Thyroid gland (tissue), 4 donors: ENCODE measurements around the gene APC2. TPM values are rescaled to one million over a fixed set of nuclear protein-coding genes. Genes with fewer than 3 reads are reported as not detected.

ENCODE experiments used
- DNase-seq, 2 donors: peaks; one replicate each; pipeline ENCODE4 v3.0.0-alpha.2; 2019
- H3K27ac ChIP-seq, 3 donors: fragments of 200-600 bp; sonication (generic); 1 replicate in 2 of 3; 2 replicates in 1 of 3; pipeline ENCODE4 v1.5.1; 2016 to 2019; ENCODE audit warnings: mild to moderate bottlenecking in 1 of 3, moderate library complexity in 1 of 3
- H3K27me3 ChIP-seq: fragments of 200-600 bp; sonication (generic); one replicate; pipeline ENCODE4 v1.5.1; 2019
- H3K36me3 ChIP-seq, 2 donors: fragments of 200-600 bp; sonication (generic); one replicate each; pipeline ENCODE4 v1.5.1; 2016 to 2019
- H3K4me1 ChIP-seq, 2 donors: fragments of 200-600 bp; sonication (generic); one replicate each; pipeline ENCODE4 v1.5.1; 2017 to 2019
- H3K4me3 ChIP-seq, 3 donors: fragments of 200-600 bp; sonication (generic); replicated peaks in 1 of 3; 1 replicate in 2 of 3; 2 replicates in 1 of 3; pipeline ENCODE4 v1.5.1; 2016; ENCODE audit warnings: mild to moderate bottlenecking in 1 of 3
- H3K9me3 ChIP-seq: fragments of 200-600 bp; sonication (generic); one replicate; pipeline ENCODE4 v1.5.1; 2017
- CTCF ChIP-seq, 6 experiments: fragments of 200-600 bp in 3 of 6; fragments of 450-650 bp in 3 of 6; sonication (generic) in 3 of 6; IDR thresholded peaks; one replicate each; pipeline ENCODE4 v1.5.1; 2016 to 2019; ENCODE audit warnings: antibody characterized with exemption in 6 of 6, mild to moderate bottlenecking in 2 of 6, inconsistent platforms in 1 of 6, moderate library complexity in 1 of 6
- POLR2A ChIP-seq, 2 donors: fragments of 450-650 bp; IDR thresholded peaks; one replicate each; pipeline ENCODE4 v1.6.1; 2017; ENCODE audit warnings: antibody characterized with exemption in 2 of 2, mild to moderate bottlenecking in 2 of 2, moderate library complexity in 1 of 2
- WGBS, 2 donors: methylation state at CpG; one replicate each; pipeline ENCODE4 v1.1.5; 2017; 5-methylcytosine and 5-hydroxymethylcytosine counted together
- intact Hi-C: fragments of 100-400 bp; cut with DNase I; formaldehyde crosslinking; loops from one replicate; pipeline ENCODE4 v1.15.1; 2023
- total RNA-seq, 4 donors: library from RNA; depleted of rRNA; stranded (reverse); fragments of >200 nt; gene quantifications; one replicate each; pipeline ENCODE4 v1.2.3, GENCODE V29; 2016

The APC2 gene
- total RNA-seq, 4 donors from 2014 or later: under 0.01 to 0.20 (median 0.08) TPM; not detected in 1

DNA sequence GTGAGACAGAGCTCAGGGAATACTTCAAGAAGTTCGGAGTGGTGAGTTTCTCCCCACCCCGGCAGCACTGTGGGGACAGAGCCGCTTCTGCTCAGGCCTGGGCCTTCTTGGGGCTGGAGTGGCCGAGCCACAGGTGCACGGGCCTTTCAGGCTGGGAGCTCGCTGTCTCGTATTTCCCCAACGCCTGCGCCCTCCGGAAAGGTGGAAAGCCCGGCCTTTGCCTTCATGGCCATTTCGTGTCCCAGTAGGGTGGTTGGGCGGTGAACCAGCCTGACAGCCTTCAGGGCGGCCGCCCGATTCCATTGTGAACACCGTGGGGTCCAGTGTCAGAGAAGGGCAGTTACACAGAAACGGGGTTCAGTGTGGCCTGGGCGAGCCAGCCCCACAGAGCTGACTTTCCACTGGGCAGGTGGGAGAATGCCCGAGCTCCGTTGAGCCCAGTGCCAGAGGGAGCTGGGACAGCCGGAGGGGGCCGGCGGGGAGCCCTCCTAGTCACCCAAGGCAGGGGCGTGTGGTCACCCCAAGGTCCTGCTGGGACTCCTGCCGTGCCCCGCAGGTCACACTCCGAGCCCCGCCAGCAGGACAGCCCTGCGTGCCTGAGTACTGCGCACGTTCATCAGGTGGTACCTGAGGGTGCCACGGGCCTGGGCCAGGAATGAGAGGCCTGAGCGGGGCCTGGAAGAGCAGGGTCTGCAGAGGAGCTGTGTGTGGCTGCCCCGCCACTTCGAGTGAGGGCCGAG, 28.5 kb upstream of the APC2 start:
- 94% methylated on average over 21 to 29 of the region's 37 CpGs for WGBS, 2 donors
- H3K9me3 ChIP-seq: no peaks in the 10 kb centered on the region
- H3K4me3 ChIP-seq: no peak overlapping the region
- TF ChIP-seq POLR2A (IDR thresholded peaks at IDR 0.05) (no peak), CTCF (IDR thresholded peaks at IDR 0.05) (no peak)
- DNase-seq: no peak
- no peak overlapping the region for H3K27ac ChIP-seq
- intact Hi-C loops: no loop called here
- H3K27me3 ChIP-seq: no peaks in the 10 kb centered on the region
- H3K4me1 ChIP-seq: peaks cover 11 to 13% of the 10 kb centered on the region in 2 donors
- peaks cover 58% of the 10 kb centered on the region in 2 donors for H3K36me3 ChIP-seq

DNA sequence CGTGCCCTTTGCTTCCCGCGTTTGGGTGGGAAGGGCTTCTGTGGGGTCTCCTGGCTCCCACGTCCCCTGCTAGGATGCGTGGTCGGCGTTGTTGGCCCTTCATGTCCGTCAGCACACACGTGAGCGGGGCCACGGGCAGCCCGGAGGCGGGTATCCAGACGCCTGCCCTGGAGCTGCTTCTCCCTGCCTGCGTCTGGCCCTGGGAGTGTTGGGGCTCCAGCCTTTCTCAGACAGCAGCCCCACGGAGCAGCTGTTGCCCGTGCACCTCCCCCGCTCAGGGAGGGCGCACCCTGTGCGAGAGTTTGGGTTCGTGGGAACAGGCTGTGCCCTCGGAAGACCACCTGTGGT, 28.0 kb upstream of the APC2 start:
- 90 to 91% methylated on average over 11 to 17 of the region's 22 CpGs for WGBS, 2 donors
- Histone ChIP-seq H3K9me3 (no peaks in the 10 kb centered on the region), H3K27me3 (no peaks in the 10 kb centered on the region), H3K27ac (no peak overlapping the region), H3K4me3 (no peak overlapping the region), H3K4me1 (peaks cover 5 to 7% of the 10 kb centered on the region in 2 donors), H3K36me3 (peaks cover 58% of the 10 kb centered on the region in 2 donors)
- DNase-seq: no peak
- intact Hi-C loops: no loop called here
- no peak for TF ChIP-seq POLR2A (IDR thresholded peaks at IDR 0.05)

- Histone ChIP-seq H3K9me3 (no peaks in the 10 kb centered on the region), H3K4me1 (peaks cover under 1 to 3% of the 10 kb centered on the region in 2 donors), H3K27me3 (no peaks in the 10 kb centered on the region), H3K27ac (no peak overlapping the region), H3K4me3 (no peak overlapping the region), H3K36me3 (peaks cover 58% of the 10 kb centered on the region in 2 donors)
- intact Hi-C loops: no loop called here
- 84 to 91% methylated on average over 16 of the region's 16 CpGs for WGBS, 2 donors
- no peak for DNase-seq
- no peak for TF ChIP-seq CTCF (IDR thresholded peaks at IDR 0.05)
- no peak for TF ChIP-seq POLR2A (IDR thresholded peaks at IDR 0.05)
These were observed 27.6 kb upstream of the APC2 start for GRCh38 chr19:1422360-1422759.

DNA sequence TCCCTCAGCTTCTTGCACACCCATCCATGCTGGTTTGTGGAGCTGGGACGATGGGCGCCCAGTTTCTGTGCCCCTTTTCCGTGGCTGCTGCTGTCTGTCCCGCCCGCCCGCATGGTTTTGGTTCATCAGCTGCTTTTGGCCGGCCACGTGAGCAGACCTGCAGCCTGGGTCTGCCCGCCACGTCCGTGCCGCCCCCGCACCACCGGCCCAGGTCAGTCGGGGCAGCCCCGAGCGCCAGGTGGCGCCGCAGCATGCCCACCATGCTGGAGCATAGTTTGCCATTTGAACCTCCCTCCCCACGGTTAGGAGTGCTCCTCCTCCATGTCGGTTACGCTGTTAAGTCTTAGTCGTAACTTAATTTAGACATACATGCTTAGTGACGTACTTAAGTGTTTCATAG, 27.0 kb upstream of the APC2 start:
- H3K27ac ChIP-seq: no peak overlapping the region
- no peaks in the 10 kb centered on the region for H3K9me3 ChIP-seq
- TF ChIP-seq POLR2A (IDR thresholded peaks at IDR 0.05) (no peak), CTCF (IDR thresholded peaks at IDR 0.05) (no peak)
- H3K36me3 ChIP-seq: peaks cover 58 to 62% of the 10 kb centered on the region in 2 donors
- intact Hi-C loops: no loop called here
- 93 to 97% methylated on average over 24 of the region's 24 CpGs for WGBS, 2 donors
- DNase-seq: no peak
- no peaks in the 10 kb centered on the region for H3K4me1 ChIP-seq
- H3K27me3 ChIP-seq: no peaks in the 10 kb centered on the region
- H3K4me3 ChIP-seq: no peak overlapping the region

- intact Hi-C loops: no loop called here
- no peaks in the 10 kb centered on the region for H3K9me3 ChIP-seq
- no peak for DNase-seq
- WGBS, 2 donors: 94 to 95% methylated on average over 40 of the region's 40 CpGs
- H3K27ac ChIP-seq: no peak overlapping the region
- H3K36me3 ChIP-seq: peaks cover 59 to 61% of the 10 kb centered on the region in 2 donors
- no peak for TF ChIP-seq POLR2A (IDR thresholded peaks at IDR 0.05)
- no peak for TF ChIP-seq CTCF (IDR thresholded peaks at IDR 0.05)
- H3K27me3 ChIP-seq: no peaks in the 10 kb centered on the region
- H3K4me1 ChIP-seq: no peaks in the 10 kb centered on the region
- H3K4me3 ChIP-seq: no peak overlapping the region
These were observed 26.3 kb upstream of the APC2 start for GRCh38 chr19:1423436-1424191.
